Ishikawa (cell line): ENCODE results near the gene CELSR1.

Source experiments
- CEBPB ChIP-seq: IDR thresholded peaks from 2 replicates; pipeline ENCODE4 v1.6.1; 2012
- CREB1 ChIP-seq: IDR thresholded peaks from 2 replicates; pipeline ENCODE4 v1.6.1; 2012; ENCODE audit warnings: low read depth
- EGR1 ChIP-seq: IDR thresholded peaks from 2 replicates; pipeline ENCODE4 v1.6.1; 2012
- EP300 ChIP-seq: IDR thresholded peaks from 2 replicates; pipeline ENCODE4 v1.6.1; 2012; ENCODE audit warnings: borderline replicate concordance
- FOXM1 ChIP-seq: IDR thresholded peaks from 2 replicates; pipeline ENCODE4 v1.6.1; 2012; ENCODE audit warnings: low read depth, borderline replicate concordance
- MAX ChIP-seq: IDR thresholded peaks from 2 replicates; pipeline ENCODE4 v1.6.1; 2012
- NFIC ChIP-seq: IDR thresholded peaks from 2 replicates; pipeline ENCODE4 v1.6.1; 2012
- RAD21 ChIP-seq: IDR thresholded peaks from 2 replicates; pipeline ENCODE4 v1.6.1; 2012; ENCODE audit warnings: low read depth
- REST ChIP-seq: IDR thresholded peaks from 2 replicates; pipeline ENCODE4 v1.6.1; 2012; ENCODE audit warnings: low read depth, mild to moderate bottlenecking
- TAF1 ChIP-seq: IDR thresholded peaks from 2 replicates; pipeline ENCODE4 v1.6.1; 2012; ENCODE audit warnings: low read depth, mild to moderate bottlenecking
- TCF12 ChIP-seq: IDR thresholded peaks from 2 replicates; pipeline ENCODE4 v1.6.1; 2012; ENCODE audit warnings: low read depth
- USF1 ChIP-seq: IDR thresholded peaks from 2 replicates; pipeline ENCODE4 v1.6.1; 2012
- YY1 ChIP-seq: IDR thresholded peaks from 2 replicates; pipeline ENCODE4 v1.6.1; 2012; ENCODE audit warnings: low read depth

GRCh38 chr22:46397951-46398350 is 139.5 kb downstream of the CELSR1 start:
- TF ChIP-seq TAF1 = no peak
- TF ChIP-seq FOXM1 = no peak
- TF ChIP-seq RAD21 = no peak
- no peak for TF ChIP-seq REST
- TF ChIP-seq USF1 = no peak
- TF ChIP-seq EP300 = no peak
- TF ChIP-seq MAX = no peak
- no peak for TF ChIP-seq CEBPB
- no peak for TF ChIP-seq YY1
- no peak for TF ChIP-seq EGR1
- no peak for TF ChIP-seq NFIC
- TF ChIP-seq CREB1 = no peak
- TF ChIP-seq TCF12 = no peak
